GM18868 (cell line): ENCODE results near the gene ITIH5.
"Not testable (repeated sequence)": the region's sequence is repeated elsewhere in the genome, so short reads cannot be mapped to it uniquely, and the experiment has no call there.

Experiments used
- ATAC-seq: cut with Tn5 transposase; IDR thresholded peaks from one replicate; pipeline ENCODE4 v1.9.1; 2021; ENCODE audit warnings: mild to moderate bottlenecking, moderate library complexity; ENCODE audit not compliant: unreplicated experiment

The ITIH5 gene

DNA sequence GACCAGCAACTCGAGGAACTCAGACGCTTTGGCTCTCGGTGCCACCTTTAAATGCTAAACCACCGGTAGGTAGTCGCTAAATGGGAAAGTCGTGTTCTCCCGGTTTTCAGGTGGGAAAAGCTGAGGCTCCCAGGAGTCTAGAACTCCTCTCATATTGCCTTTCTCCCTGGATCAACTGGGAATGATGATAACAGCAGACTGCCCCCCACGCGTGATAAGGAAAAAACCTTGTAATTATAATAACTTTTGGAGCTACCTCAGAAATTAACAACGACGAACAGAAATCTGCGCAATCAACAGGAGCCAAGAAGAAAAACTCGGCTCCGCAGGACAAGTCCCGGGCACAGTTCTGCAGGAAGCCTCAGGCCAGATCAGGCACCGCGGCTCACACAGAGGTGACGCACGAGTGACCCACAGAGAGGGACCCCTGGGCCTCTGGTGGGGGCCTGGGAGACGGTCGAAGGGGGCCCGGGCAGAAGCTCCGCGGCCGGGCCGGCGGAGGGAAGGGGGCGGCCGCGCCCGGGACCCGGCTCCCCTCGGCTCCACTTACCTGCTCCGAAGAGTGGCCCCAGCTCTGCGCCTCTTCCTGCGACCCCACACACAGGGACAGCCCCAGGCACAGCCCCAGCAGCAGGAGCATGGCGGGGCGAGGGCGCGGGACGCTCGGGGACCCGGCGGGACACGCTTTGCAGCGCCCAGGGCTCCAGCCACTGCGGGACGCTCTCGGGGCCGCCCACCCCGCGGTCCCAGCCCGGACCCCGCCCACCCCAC, at the start of gene ITIH5:
TSS of gene ITIH5 (minus strand) at position 714 of the 771 bp plus-strand sequence. CDS start at position 640, 74 bp downstream.
- ATAC-seq: no peak

DNA sequence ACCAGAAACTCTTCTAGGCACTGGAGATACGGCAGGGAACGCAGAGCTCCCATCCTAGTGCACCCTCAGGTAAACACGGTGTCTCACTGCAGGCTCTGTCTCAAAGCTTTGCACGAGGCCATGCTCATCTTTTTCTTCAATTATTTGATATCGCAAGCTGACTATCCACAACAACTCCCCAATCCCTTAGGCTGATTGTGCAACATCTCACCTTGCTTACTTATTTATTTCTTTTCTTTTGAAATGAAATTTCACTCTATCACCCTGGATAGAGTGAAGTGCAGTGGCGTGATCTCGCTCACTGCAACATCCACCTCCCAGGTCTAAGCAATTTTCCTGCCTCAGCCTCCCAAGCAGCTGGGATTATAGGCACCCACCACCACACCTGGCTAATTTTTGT, 48.7 kb upstream of the ITIH5 start:
- ATAC-seq: no peak

DNA sequence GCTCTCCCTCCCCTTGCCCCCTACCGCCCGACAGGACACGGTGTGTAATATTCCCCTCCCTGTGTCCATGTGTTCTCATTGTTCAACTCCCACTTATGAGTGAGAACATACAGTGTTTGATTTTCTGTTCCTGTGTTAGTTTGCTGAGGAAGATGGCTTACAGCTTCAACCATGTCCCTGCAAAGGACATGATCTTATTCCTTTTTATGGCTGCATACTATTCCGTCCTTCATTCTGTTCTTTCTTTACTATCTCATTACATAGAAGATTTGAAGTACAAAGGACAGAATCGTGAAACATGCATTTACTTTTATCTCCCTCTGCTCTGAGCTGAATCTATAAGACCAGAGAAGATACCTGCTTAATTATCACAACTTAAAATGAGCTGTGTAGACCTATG, 44.3 kb upstream of the ITIH5 start:
- not testable (repeated sequence) for ATAC-seq

DNA sequence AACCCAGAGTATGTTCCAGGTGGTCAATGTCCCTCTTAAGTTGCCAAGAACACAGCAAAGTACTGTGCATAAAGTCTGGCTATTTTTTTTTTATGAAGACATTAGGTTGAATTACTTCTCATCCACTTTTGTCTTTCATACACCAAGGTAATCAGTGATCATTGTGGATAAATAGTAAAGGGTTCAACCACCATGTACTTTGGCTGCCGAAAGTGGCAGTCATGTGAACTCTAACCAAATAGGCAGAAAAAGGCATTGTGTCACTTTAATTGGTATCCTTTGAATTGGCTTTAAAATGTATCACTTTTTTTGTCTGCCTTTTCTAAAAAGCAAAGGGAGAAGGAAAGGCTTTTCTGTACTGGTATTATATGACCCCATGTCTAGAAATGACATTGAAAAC, 43.7 kb upstream of the ITIH5 start:
- no peak for ATAC-seq

DNA sequence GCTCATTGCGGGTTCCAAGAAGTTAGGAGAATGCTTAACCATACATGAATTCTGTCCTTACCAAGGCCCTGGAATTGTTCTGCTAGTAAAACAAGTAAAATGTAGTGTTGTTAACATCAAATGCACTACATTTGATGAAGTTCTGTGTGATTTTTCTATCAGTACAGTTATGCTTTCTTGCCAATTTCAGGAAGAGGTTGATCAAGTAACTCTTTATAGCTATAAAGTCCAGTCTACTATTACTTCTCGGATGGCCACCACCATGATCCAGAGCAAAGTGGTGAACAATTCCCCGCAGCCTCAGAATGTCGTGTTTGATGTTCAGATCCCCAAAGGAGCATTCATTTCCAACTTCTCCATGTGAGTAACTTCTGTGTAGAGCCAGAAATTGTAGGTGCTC, 42.1 kb upstream of the ITIH5 start:
- no peak for ATAC-seq

DNA sequence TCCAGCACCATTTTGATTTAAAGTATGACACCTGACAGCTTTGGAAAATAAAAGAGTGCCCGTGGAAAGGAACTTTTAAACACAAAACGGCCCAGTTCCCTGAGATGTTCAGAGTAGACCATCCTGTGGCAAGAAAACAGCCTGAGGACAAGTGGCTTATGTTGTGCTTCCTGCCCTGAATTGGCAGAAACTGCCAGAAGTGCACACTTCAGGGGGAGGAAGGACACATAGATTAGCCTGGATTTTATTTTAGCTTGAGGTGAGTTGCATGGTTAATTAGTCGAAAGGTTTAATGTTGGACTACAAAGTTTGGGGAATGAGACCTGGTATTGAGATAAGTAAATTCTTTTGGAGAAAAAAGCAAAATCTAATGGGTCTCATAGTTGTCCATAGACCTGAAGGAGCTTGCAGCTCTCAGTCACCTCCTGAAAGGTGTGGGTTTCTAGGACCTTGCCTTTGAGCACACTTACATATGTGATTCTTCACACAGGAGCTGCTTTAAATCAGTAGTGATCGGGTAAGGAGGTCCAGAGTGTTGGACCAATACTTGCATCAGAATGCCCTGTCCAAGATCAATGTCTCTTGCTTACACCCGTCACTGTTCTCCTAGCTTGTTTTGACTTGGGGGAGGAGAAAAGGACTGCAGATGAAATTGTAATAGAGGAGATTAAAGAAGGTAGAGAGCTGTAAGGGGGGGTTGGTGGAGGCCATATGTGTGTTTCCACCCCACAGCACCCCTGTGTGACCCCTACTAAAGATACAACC, 41.3 kb upstream of the ITIH5 start:
- ATAC-seq: no peak

DNA sequence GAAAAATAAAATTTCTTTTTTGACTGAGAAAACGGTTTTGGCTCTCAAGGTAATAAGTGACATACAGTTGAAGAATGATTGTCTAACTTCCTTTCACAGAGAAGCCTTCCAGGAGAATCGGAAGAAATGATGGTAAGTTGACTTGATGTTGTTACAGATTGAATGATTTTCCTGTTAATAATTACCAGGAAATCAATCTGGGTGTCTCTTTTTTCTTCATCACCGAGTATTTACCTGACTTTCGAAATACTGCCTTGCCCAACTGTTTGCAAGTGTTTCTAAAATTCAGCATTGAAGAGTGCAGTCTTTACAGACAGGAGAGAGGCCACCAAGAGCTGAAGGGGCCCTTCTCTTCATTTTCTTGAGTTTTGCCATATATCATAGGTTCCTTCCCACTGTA, 40.3 kb upstream of the ITIH5 start:
- ATAC-seq: no peak

DNA sequence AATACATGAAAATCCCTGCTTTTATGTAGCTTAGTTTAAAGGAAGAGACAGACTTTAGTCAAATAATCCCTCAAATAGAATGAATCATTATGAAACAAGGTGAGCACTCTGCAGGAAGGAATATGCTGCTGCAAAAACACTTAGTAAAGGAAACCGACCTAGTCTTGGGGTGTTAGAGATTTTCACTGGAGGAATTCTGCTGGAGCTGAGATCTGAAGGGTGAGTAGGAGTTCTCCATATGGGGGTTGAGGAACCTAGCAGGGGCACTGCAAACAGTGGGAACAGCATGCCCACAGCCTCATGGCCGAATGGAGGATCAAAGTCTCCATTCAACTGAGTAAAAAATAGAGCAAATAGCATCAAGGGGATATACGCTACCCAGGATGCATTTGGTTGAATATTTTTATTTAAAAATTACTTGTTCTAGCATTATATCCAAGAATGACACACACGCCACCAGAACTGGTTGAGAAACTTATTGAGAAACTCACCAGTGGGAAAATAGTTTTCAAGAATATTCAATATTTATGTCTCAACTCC, 39.8 kb upstream of the ITIH5 start:
- ATAC-seq: no peak

DNA sequence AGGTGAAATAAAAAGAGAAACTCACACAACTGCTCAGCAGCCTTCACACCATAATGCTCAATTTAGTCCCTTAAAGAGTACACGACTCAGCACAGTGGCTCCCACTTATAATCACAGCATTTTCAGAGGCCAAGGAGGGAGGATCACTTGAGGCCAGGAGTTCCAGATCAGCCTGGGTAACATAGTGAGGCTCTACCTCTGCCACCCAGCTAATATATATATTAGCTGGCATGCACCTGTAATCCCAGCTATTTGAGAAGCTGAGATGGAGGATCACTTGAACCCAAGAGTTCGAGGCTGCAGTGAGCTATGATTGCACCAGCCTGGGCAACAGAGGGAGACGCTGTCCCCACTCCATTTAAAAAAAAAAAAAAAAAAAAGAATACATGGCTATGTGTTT, 38.6 kb upstream of the ITIH5 start:
- ATAC-seq: no peak

DNA sequence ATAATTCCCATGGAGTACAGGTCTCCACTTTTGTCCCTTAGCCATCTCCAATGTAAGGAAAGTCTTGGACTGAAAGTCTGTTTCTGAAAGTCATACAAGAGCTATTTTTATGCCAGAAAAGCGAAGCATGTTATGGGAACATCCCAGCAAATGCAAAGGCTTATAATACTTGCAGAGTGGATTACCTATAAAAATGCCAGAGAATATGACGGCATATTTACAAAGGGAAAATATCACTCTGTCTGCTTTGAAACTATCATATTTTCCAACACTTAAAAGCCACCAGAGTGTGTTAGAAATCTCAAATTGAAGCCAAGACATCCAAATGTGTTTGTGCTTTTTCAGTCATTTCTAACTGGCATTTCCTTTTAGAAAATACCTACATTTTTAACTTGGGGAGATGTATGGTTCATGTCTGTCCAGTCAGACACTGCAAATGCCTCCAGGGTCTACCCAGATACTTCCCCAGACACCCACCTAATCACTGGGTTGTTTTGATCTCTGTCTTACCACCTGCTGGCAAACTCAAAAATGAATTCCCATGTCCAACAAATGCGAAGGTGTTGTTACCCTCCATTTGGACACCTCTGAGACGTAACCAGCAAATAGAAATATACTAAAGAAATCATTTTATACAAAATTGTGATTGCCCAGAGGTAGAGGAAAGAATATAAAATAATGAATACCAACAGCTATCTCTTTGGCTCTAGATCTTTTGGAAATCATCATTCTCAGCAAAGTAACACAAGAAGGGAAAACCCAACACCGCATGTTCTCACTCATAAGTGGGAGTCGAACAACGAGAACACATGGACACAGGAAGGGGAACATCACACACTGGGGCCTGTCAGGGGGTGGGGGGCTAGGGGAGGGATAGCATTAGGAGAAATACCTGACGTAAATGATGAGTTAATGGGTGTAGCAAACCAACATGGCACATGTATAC, 37.6 kb upstream of the ITIH5 start:
- no peak for ATAC-seq

DNA sequence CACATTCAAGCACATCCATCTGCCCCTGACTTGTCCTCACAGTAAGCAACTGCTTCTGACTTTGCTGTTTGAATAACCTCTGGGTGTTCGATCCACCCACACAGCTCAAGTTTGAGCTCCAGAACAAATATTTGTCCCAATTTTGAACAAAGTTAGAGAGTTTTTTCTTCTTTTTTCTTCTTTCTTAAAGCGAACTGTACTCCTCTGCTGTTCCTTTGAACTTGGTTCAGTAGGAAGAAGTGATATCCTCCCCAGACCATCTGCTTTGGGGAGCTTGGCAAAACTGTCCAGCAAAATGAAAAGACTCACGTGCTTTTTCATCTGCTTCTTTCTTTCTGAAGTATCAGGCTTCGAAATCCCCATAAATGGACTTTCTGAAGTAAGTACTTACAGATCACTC, 36.4 kb upstream of the ITIH5 start, which contains the start of gene ITIH2:
TSS of gene ITIH2 (plus strand) at position 177 of the 400 bp plus-strand sequence. CDS start at position 296, 119 bp downstream.
- ATAC-seq: no peak

DNA sequence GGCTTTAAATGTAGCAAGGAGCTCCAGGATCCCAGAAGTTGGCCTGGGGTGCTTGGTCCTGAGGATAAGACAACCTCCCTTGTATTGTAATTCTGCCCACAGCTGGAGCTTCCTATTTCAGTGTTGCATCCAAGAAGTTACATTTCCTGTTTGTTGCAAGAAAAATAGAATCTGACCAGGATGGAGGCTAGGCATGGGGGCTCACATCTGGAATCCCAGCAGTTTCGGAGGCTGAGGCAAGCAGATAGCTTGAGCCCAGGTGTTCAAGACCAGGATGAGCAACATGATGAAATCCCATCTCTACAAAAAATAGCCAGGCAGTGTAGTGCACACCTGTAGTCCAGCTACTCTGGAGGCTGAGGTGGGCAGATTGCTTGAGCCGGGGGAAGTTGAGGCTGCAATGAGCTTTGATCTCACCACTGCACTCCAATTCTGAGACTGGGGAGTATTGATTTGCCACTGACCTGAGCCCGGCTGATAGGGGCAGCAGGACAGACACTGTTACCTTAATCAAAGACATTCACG, 35.6 kb upstream of the ITIH5 start:
- ATAC-seq: no peak

DNA sequence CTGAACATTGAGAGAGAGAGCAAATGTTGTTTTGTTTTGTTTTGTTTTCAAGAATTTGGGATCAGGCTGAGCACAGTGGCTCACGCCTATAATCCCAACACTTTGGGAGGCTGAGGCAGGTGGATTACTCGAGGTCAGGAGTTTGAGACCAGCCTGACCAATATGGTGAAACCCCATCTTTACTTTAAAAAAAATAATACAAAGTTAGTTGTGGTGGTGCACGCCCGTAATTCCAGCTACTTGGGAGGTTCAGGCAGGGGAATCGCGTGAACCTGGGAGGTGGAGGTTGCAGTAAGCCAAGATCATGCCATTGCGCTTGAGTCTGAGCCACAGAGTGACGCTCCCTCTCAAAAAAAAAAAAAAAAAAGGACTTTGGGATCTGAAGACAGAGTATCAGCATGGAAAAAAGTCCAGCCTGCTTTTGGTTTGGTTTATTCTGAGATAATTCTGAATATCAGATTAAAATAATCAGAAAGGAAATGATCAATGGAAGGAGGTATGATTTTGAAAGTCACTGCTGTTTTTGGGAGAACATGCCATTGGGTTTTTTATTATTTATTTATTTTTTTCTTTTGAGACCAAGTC, 34.5 kb upstream of the ITIH5 start:
- ATAC-seq: no peak

DNA sequence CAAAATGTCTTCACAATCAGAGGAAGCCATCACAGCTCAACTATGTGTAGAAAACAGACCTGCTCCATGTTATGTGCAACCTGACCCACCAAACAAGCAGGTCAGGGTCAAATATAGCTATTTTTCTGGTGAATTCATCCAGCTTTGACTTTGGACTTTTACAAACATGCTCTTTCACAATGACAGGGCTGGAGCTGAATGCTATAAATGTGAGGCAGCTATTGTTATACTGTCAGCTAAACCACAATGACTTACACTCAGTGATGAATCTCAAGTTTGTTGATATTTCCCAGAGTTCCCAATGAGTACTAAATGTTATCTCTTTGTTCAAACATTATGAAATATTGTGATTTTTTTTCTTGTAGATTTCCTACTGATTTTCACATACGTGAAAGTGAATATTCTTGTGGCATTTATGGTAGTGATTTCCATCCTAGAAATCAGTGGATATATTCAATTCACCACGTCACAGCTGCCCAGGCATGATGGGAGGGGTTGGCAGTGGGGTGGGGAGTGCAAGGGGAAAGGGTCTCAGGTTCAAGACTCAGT, 33.9 kb upstream of the ITIH5 start:
- ATAC-seq: no peak

DNA sequence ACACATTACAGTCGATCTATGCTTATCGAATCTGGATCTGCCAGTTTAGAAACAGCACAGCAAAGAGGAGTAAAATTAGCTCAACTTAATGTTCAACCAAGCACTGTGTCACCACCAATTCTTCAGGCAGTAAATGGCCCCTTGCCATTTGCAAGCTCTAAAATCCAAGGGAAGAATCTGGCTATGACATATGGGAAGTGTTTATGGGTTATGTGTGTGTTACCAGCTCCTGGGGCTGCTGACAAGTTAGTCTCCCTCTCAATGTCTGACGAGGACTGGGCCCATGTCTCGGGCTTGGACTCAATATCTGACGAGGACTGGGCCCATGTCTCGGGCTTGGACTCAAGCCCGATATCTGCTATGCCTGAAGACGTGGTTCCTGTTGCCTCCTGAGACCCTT, 30.7 kb upstream of the ITIH5 start:
- ATAC-seq: no peak

DNA sequence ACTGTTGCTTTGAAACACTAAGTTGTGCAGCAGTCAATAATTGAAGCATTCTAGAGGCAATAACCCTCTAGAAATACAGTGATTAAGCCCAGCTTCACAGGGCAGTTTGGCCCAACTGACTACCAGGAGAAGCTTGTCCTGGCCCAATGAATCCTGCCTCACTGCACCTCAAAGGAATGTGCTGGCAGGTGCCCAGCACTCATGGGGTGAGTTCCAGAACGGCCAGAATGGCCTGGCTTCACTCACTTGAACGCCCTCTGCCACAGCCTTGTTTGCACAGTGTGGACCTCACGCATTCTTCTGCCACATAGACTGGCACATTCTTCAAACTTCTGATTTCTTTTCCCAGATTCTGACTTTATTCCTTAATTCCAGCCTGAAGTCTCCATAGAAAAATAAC, 29.8 kb upstream of the ITIH5 start:
- no peak for ATAC-seq

DNA sequence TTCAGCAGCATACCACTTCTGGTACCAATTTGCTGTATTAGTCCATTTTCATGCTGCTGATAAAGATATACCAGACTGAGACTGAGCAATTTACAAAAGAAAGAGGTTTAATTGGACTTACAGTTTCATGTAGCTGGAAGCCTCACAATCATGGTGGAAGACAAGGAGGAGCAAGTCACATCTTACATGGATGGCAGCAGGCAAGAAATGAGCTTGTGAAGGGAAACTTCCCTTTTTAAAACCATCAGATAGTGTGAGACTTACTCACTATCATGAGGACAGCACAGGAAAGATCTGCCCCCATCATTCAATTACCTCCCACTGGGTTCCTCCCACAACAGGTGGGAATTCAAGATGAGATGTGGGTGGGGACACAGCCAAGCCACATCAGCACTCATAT, 26.4 kb upstream of the ITIH5 start:
- not testable (repeated sequence) for ATAC-seq

DNA sequence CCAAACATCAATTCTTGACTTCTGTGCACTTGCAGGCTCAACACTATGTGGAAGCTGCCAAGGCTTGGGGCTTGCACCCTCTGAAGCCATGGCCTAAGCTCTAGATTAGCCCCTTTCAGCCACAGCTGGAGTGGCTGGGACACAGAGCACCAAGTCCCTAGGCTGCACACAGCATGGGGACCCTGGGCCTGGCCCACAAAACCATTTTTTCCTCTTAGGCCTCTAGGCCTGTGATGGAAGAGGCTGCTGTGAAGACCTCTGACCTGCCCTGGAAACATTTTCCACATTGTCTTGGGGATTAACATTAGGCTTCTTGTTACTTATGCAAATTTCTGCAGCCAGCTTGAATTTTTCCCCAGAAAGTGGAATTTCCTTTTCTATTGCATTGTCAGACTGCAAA, 25.6 kb upstream of the ITIH5 start:
- ATAC-seq: not testable (repeated sequence)

DNA sequence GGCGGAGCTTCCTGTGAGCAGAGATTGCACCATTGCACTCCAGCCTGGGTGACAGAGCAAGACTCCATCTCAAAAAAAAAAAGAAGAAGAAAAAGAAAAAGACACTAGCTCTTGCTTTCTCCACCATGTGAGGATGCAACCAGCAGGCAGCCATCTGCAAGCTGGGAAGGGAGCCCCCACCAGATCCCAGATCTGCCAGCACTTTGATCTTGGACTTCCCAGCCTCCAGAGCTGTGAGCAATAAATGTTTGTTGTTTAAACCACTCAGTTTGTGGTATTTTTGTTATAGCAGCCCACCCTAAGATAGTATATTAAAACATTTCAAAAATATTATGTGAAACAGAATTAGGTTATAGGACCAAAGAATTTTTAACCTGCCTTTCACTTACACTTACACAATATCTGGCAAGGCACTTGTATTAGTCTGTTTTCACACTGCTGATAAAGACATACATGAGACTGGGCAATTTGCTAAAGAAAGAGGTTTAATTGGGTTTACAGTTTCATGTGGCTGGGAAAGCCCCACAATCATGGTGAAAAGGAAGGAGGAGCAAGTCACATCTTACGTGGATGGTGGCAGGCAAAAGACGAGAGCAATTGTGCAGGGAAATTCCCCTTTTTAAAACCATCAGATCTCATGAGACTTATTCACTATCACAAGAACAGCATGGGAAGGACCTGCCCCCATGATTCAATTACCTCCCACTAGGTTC, 24.3 kb upstream of the ITIH5 start:
- ATAC-seq: not testable (repeated sequence)
